ENCODE data around the gene LTBP1.
A peak's percentile ranks its signal among the peaks of the same experiment; 100 is the strongest.

Gene LTBP1

GRCh38 chr2:33314541-33314940, 367.8 kb downstream of the LTBP1 start:
- no peak for DNase-seq (ENCODE audit: low spot score)

- DNase-seq (ENCODE audit: low spot score): no peak
Observed at GRCh38 chr2:33316328-33316727, 369.6 kb downstream of the LTBP1 start.

GRCh38 chr2:33317369-33318007, 370.7 kb downstream of the LTBP1 start:
- no peak for DNase-seq (ENCODE audit: low spot score)

GRCh38 chr2:33318456-33318855, 371.7 kb downstream of the LTBP1 start:
- DNase-seq (ENCODE audit: low spot score): no peak

- no peak for DNase-seq (ENCODE audit: low spot score)
Observed at GRCh38 chr2:33320573-33320972, 373.8 kb downstream of the LTBP1 start.

- DNase-seq (ENCODE audit: low spot score): no peak
Observed at GRCh38 chr2:33321236-33321771, 374.6 kb downstream of the LTBP1 start.

- no peak for DNase-seq (ENCODE audit: low spot score)
Observed at GRCh38 chr2:33321876-33322483, 375.2 kb downstream of the LTBP1 start.

GRCh38 chr2:33322612-33323011, 375.9 kb downstream of the LTBP1 start:
- no peak for DNase-seq (ENCODE audit: low spot score)

- DNase-seq (ENCODE audit: low spot score): no peak
Observed at GRCh38 chr2:33323957-33324356, 377.2 kb downstream of the LTBP1 start.

- DNase-seq (ENCODE audit: low spot score): no peak
Observed at GRCh38 chr2:33326100-33326499, 379.3 kb downstream of the LTBP1 start.

- DNase-seq (ENCODE audit: low spot score): no peak
Observed at GRCh38 chr2:33333433-33333832, 386.7 kb downstream of the LTBP1 start.

- no peak for DNase-seq (ENCODE audit: low spot score)
Observed at GRCh38 chr2:33334083-33334482, 387.3 kb downstream of the LTBP1 start.

- no peak for DNase-seq (ENCODE audit: low spot score)
Observed at GRCh38 chr2:33335516-33335915, 388.8 kb downstream of the LTBP1 start.

- DNase-seq (ENCODE audit: low spot score): no peak
Observed at GRCh38 chr2:33336036-33336625, 389.4 kb downstream of the LTBP1 start.

GRCh38 chr2:33337385-33337960, 390.7 kb downstream of the LTBP1 start:
- DNase-seq (ENCODE audit: low spot score): no peak

GRCh38 chr2:33337981-33338380, 391.2 kb downstream of the LTBP1 start:
- no peak for DNase-seq (ENCODE audit: low spot score)

- DNase-seq (ENCODE audit: low spot score): no peak
Observed at GRCh38 chr2:33339269-33339668, 392.5 kb downstream of the LTBP1 start.

- DNase-seq (ENCODE audit: low spot score): no peak
Observed at GRCh38 chr2:33340280-33340679, 393.5 kb downstream of the LTBP1 start.

- DNase-seq (ENCODE audit: low spot score): peak; percentile 11
Observed at GRCh38 chr2:33342171-33342570, 395.4 kb downstream of the LTBP1 start.

GRCh38 chr2:33342705-33343104, 396.0 kb downstream of the LTBP1 start:
- no peak for DNase-seq (ENCODE audit: low spot score)

- DNase-seq (ENCODE audit: low spot score): no peak
Observed at GRCh38 chr2:33343387-33343895, 396.7 kb downstream of the LTBP1 start.

GRCh38 chr2:33344230-33344629, 397.5 kb downstream of the LTBP1 start:
- DNase-seq (ENCODE audit: low spot score): no peak

GRCh38 chr2:33347856-33348255, 401.1 kb downstream of the LTBP1 start:
- no peak for DNase-seq (ENCODE audit: low spot score)

Measured in HuH-7 (cell line).